HG02943 (cell line): ENCODE data around the gene CD69.

ENCODE experiments used
- ATAC-seq: cut with Tn5 transposase; IDR thresholded peaks from one replicate; pipeline ENCODE4 v1.9.1; 2021; ENCODE audit warnings: mild to moderate bottlenecking, low read depth, moderate library complexity; ENCODE audit not compliant: unreplicated experiment

Gene CD69

GRCh38 chr12:9782547-9783382 lies 22.1 kb upstream of the CD69 start:
- ATAC-seq, result no peak

GRCh38 chr12:9781360-9781759 lies 20.7 kb upstream of the CD69 start:
- ATAC-seq, result no peak

- no peak for ATAC-seq
These were observed 18.5 kb upstream of the CD69 start for GRCh38 chr12:9779209-9779608.

GRCh38 chr12:9776781-9777180 lies 16.1 kb upstream of the CD69 start:
- no peak for ATAC-seq

GRCh38 chr12:9773216-9773877 lies 12.6 kb upstream of the CD69 start:
- no peak for ATAC-seq

- no peak for ATAC-seq
These were observed 2.3 kb upstream of the CD69 start for GRCh38 chr12:9763025-9763424.

- ATAC-seq, result no peak
These were observed 1.7 kb upstream of the CD69 start for GRCh38 chr12:9762369-9762768.

- no peak for ATAC-seq
These were observed 699 bp upstream of the CD69 start for GRCh38 chr12:9761419-9761781.

- no peak for ATAC-seq
These were observed 581 bp downstream of the CD69 start for GRCh38 chr12:9760120-9760519.

- ATAC-seq, result no peak
These were observed 1.0 kb downstream of the CD69 start for GRCh38 chr12:9759694-9760093.

GRCh38 chr12:9758119-9758518 lies 2.6 kb downstream of the CD69 start:
- no peak for ATAC-seq

GRCh38 chr12:9757433-9758025 lies 3.2 kb downstream of the CD69 start:
- no peak for ATAC-seq

GRCh38 chr12:9756706-9757105 lies 4.0 kb downstream of the CD69 start:
- no peak for ATAC-seq

GRCh38 chr12:9756170-9756569 lies 4.5 kb downstream of the CD69 start:
- ATAC-seq, result no peak

- no peak for ATAC-seq
These were observed 5.1 kb downstream of the CD69 start for GRCh38 chr12:9755567-9755966.

GRCh38 chr12:9755035-9755434 lies 5.7 kb downstream of the CD69 start:
- ATAC-seq, result no peak

GRCh38 chr12:9754099-9754927 lies 6.4 kb downstream of the CD69 start:
- no peak for ATAC-seq

GRCh38 chr12:9753498-9753897 lies 7.2 kb downstream of the CD69 start:
- ATAC-seq, result no peak

- no peak for ATAC-seq
These were observed 7.6 kb downstream of the CD69 start for GRCh38 chr12:9753073-9753472.

- no peak for ATAC-seq
These were observed 8.4 kb downstream of the CD69 start for GRCh38 chr12:9752145-9752933.
